SHP77 (cell line): Measurements from ENCODE around the gene YARS1.
A peak's percentile ranks its signal among the peaks of the same experiment; 100 is the strongest.

Experiments
- DNase-seq, 2 experiments: peaks; one replicate each; lab custom pipeline; 2025; lab: John Stamatoyannopoulos, UW

Gene YARS1

GRCh38 chr1:32742199-32742947, 74.8 kb downstream of the YARS1 start:
- no peak for DNase-seq

GRCh38 chr1:32741413-32742198, 75.6 kb downstream of the YARS1 start:
- DNase-seq: no peak

- no peak for DNase-seq
These were observed 76.1 kb downstream of the YARS1 start for GRCh38 chr1:32741059-32741412.

- DNase-seq: no peak
These were observed 80.1 kb downstream of the YARS1 start for GRCh38 chr1:32736812-32737791.

- DNase-seq: peak; percentile 68 to 73
These were observed 83.4 kb downstream of the YARS1 start for GRCh38 chr1:32733582-32734321.

GRCh38 chr1:32729254-32730046, 87.7 kb downstream of the YARS1 start:
- no peak for DNase-seq

GRCh38 chr1:32728413-32729077, 88.6 kb downstream of the YARS1 start:
- DNase-seq: no peak

GRCh38 chr1:32727876-32728275, 89.3 kb downstream of the YARS1 start:
- no peak for DNase-seq

GRCh38 chr1:32725615-32725982, 91.6 kb downstream of the YARS1 start:
- no peak for DNase-seq
